GM18526 (cell line): Measurements from ENCODE around the gene FRMD4A.

ENCODE experiments used
- POLR2A ChIP-seq: IDR thresholded peaks from 3 replicates; pipeline ENCODE4 v1.6.1; 2011; ENCODE audit not compliant: insufficient read length; ENCODE audit errors: extremely low read depth

Gene FRMD4A

GRCh38 chr10:13892001-13892491, 438.7 kb downstream of the FRMD4A start:
- TF ChIP-seq POLR2A = no peak

- TF ChIP-seq POLR2A = no peak
Observed at GRCh38 chr10:13891128-13892000, 439.4 kb downstream of the FRMD4A start.

GRCh38 chr10:13890233-13891127, 440.2 kb downstream of the FRMD4A start:
- TF ChIP-seq POLR2A = no peak

- no peak for TF ChIP-seq POLR2A
Observed at GRCh38 chr10:13887761-13888160, 443.0 kb downstream of the FRMD4A start.

- no peak for TF ChIP-seq POLR2A
Observed at GRCh38 chr10:13885238-13885990, 445.3 kb downstream of the FRMD4A start.

GRCh38 chr10:13883636-13884444, 446.9 kb downstream of the FRMD4A start:
- no peak for TF ChIP-seq POLR2A

- no peak for TF ChIP-seq POLR2A
Observed at GRCh38 chr10:13882119-13882711, 448.5 kb downstream of the FRMD4A start.

- TF ChIP-seq POLR2A = no peak
Observed at GRCh38 chr10:13880760-13881159, 450.0 kb downstream of the FRMD4A start.

- TF ChIP-seq POLR2A = no peak
Observed at GRCh38 chr10:13877154-13877909, 453.4 kb downstream of the FRMD4A start.

GRCh38 chr10:13873196-13873595, 457.5 kb downstream of the FRMD4A start:
- TF ChIP-seq POLR2A = no peak

GRCh38 chr10:13872411-13872810, 458.3 kb downstream of the FRMD4A start:
- TF ChIP-seq POLR2A = no peak

- no peak for TF ChIP-seq POLR2A
Observed at GRCh38 chr10:13871776-13872175, 458.9 kb downstream of the FRMD4A start.

- TF ChIP-seq POLR2A = no peak
Observed at GRCh38 chr10:13871011-13871410, 459.7 kb downstream of the FRMD4A start.
